ENCODE measurements around the gene CWC22.

CWC22 gene

DNA sequence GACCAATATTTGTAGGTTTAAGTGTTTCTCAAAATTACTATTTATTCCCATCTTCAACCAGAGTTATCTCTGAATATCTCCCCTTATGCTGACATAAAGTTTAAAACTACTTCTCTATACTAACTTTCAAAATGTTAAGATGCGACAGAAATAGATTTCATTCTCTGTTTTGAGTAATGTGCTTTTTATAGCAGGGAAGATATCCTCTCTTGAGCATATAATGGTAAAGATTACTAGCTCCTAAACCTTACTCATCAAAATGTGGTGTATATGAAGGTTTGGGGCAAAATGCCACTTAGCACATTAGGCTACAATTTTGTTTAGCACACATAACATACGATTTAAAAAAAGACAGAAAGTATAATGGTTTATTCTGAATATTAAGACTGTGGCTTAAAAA is 54.4 kb downstream of the CWC22 start:
- Histone ChIP-seq H3K4me2 (ENCODE audit: low read length, poor library complexity, severe bottlenecking) (no peak overlapping the region), H3K14ac (ENCODE audit: low read length in 2 of 2) (no peak overlapping the region), H3K18ac (ENCODE audit: low read depth in 1 of 2, low read length in 2 of 2) (no peak overlapping the region), H2AFZ (ENCODE audit: low read depth, low read length) (no peak overlapping the region), H3K4me3 (ENCODE audit: insufficient read depth in 1 of 2, low read depth in 1 of 2, low read length in 2 of 2) (no peak overlapping the region), H2BK120ac (ENCODE audit: low read depth, low read length) (no peak overlapping the region), H2BK5ac (ENCODE audit: low read depth, low read length, poor library complexity, severe bottlenecking) (no peak overlapping the region), H3K79me1 (replicated peaks; ENCODE audit: low read length, poor library complexity, severe bottlenecking) (peaks cover 3% of the 10 kb centered on the region), H3K23ac (ENCODE audit: low read length in 2 of 2) (no peak overlapping the region), H3K27ac (ENCODE audit: low read length, poor library complexity, severe bottlenecking) (no peak overlapping the region), H3K27me3 (ENCODE audit: control insufficient read depth in 1 of 2, insufficient read depth in 1 of 2, low read length in 2 of 2) (no peaks in the 10 kb centered on the region), H4K8ac (ENCODE audit: low read length) (no peak overlapping the region), H4K91ac (ENCODE audit: low read length) (no peak overlapping the region), H2BK12ac (ENCODE audit: low read length in 2 of 2) (no peak overlapping the region), H3K4ac (ENCODE audit: low read depth in 1 of 2, low read length in 2 of 2) (no peak overlapping the region), H3K4me1 (ENCODE audit: control insufficient read depth, insufficient read depth, low read depth, low read length) (no peaks in the 10 kb centered on the region), H2BK15ac (ENCODE audit: low read depth, poor library complexity, severe bottlenecking) (no peak overlapping the region), H2AK5ac (ENCODE audit: low read length, severe bottlenecking) (no peak overlapping the region), H3K9ac (ENCODE audit: low read length) (no peak overlapping the region), H3K36me3 (ENCODE audit: control insufficient read depth in 1 of 2, insufficient read depth in 2 of 2, low read depth in 1 of 2, low read length in 2 of 2) (peaks cover 0 to 87% of the 10 kb centered on the region in 2 experiments), H3K9me3 (ENCODE audit: control insufficient read depth, low read length) (no peaks in the 10 kb centered on the region)
- no CpG with 5 or more reads among the region's 2 CpGs for WGBS
- DNase-seq, result no peak

- Histone ChIP-seq H4K91ac (ENCODE audit: low read length) (no peak overlapping the region), H3K14ac (ENCODE audit: low read length in 2 of 2) (no peak overlapping the region), H3K36me3 (ENCODE audit: control insufficient read depth in 1 of 2, insufficient read depth in 2 of 2, low read depth in 1 of 2, low read length in 2 of 2) (peaks cover 0 to 88% of the 10 kb centered on the region in 2 experiments), H3K27me3 (ENCODE audit: control insufficient read depth in 1 of 2, insufficient read depth in 1 of 2, low read length in 2 of 2) (no peaks in the 10 kb centered on the region), H3K4me2 (ENCODE audit: low read length, poor library complexity, severe bottlenecking) (no peak overlapping the region), H2BK120ac (ENCODE audit: low read depth, low read length) (no peak overlapping the region), H2BK12ac (ENCODE audit: low read length in 2 of 2) (no peak overlapping the region), H3K23ac (ENCODE audit: low read length in 2 of 2) (no peak overlapping the region), H2BK15ac (ENCODE audit: low read depth, poor library complexity, severe bottlenecking) (no peak overlapping the region), H2BK5ac (ENCODE audit: low read depth, low read length, poor library complexity, severe bottlenecking) (no peak overlapping the region), H3K4ac (ENCODE audit: low read depth in 1 of 2, low read length in 2 of 2) (no peak overlapping the region), H2AK5ac (ENCODE audit: low read length, severe bottlenecking) (no peak overlapping the region), H3K18ac (ENCODE audit: low read depth in 1 of 2, low read length in 2 of 2) (no peak overlapping the region), H3K79me1 (replicated peaks; ENCODE audit: low read length, poor library complexity, severe bottlenecking) (peaks cover 4% of the 10 kb centered on the region), H3K4me3 (ENCODE audit: insufficient read depth in 1 of 2, low read depth in 1 of 2, low read length in 2 of 2) (no peak overlapping the region), H4K8ac (ENCODE audit: low read length) (no peak overlapping the region), H3K9me3 (ENCODE audit: control insufficient read depth, low read length) (no peaks in the 10 kb centered on the region), H3K4me1 (ENCODE audit: control insufficient read depth, insufficient read depth, low read depth, low read length) (no peaks in the 10 kb centered on the region), H3K9ac (ENCODE audit: low read length) (no peak overlapping the region), H3K27ac (ENCODE audit: low read length, poor library complexity, severe bottlenecking) (no peak overlapping the region), H2AFZ (ENCODE audit: low read depth, low read length) (no peak overlapping the region)
- WGBS, result 98% methylated on average over 1 of the region's 1 CpG
- no peak for DNase-seq
Measured at GRCh38 chr2:179951680-179952079, 55.4 kb downstream of the CWC22 start.

- Histone ChIP-seq H3K79me1 (replicated peaks; ENCODE audit: low read length, poor library complexity, severe bottlenecking) (peaks cover 4% of the 10 kb centered on the region), H2AK5ac (ENCODE audit: low read length, severe bottlenecking) (no peak overlapping the region), H2BK12ac (ENCODE audit: low read length in 2 of 2) (no peak overlapping the region), H3K14ac (ENCODE audit: low read length in 2 of 2) (no peak overlapping the region), H3K4ac (ENCODE audit: low read depth in 1 of 2, low read length in 2 of 2) (no peak overlapping the region), H4K91ac (ENCODE audit: low read length) (no peak overlapping the region), H2BK5ac (ENCODE audit: low read depth, low read length, poor library complexity, severe bottlenecking) (no peak overlapping the region), H2BK15ac (ENCODE audit: low read depth, poor library complexity, severe bottlenecking) (no peak overlapping the region), H2AFZ (ENCODE audit: low read depth, low read length) (no peak overlapping the region), H3K4me3 (ENCODE audit: insufficient read depth in 1 of 2, low read depth in 1 of 2, low read length in 2 of 2) (no peak overlapping the region), H3K4me1 (ENCODE audit: control insufficient read depth, insufficient read depth, low read depth, low read length) (no peaks in the 10 kb centered on the region), H3K9ac (ENCODE audit: low read length) (no peak overlapping the region), H3K4me2 (ENCODE audit: low read length, poor library complexity, severe bottlenecking) (no peak overlapping the region), H3K9me3 (ENCODE audit: control insufficient read depth, low read length) (no peaks in the 10 kb centered on the region), H3K18ac (ENCODE audit: low read depth in 1 of 2, low read length in 2 of 2) (no peak overlapping the region), H4K8ac (ENCODE audit: low read length) (no peak overlapping the region), H3K23ac (ENCODE audit: low read length in 2 of 2) (no peak overlapping the region), H3K36me3 (ENCODE audit: control insufficient read depth in 1 of 2, insufficient read depth in 2 of 2, low read depth in 1 of 2, low read length in 2 of 2) (peaks cover 0 to 94% of the 10 kb centered on the region in 2 experiments), H3K27ac (ENCODE audit: low read length, poor library complexity, severe bottlenecking) (no peak overlapping the region), H2BK120ac (ENCODE audit: low read depth, low read length) (no peak overlapping the region), H3K27me3 (ENCODE audit: control insufficient read depth in 1 of 2, insufficient read depth in 1 of 2, low read length in 2 of 2) (no peaks in the 10 kb centered on the region)
- 84% methylated on average over 3 of the region's 5 CpGs for WGBS
- no peak for DNase-seq
Measured at GRCh38 chr2:179950391-179950790, 56.7 kb downstream of the CWC22 start.

- Histone ChIP-seq H2BK120ac (ENCODE audit: low read depth, low read length) (no peak overlapping the region), H3K4me1 (ENCODE audit: control insufficient read depth, insufficient read depth, low read depth, low read length) (no peaks in the 10 kb centered on the region), H4K91ac (ENCODE audit: low read length) (no peak overlapping the region), H3K4ac (ENCODE audit: low read depth in 1 of 2, low read length in 2 of 2) (no peak overlapping the region), H3K36me3 (ENCODE audit: control insufficient read depth in 1 of 2, insufficient read depth in 2 of 2, low read depth in 1 of 2, low read length in 2 of 2) (peaks cover 0 to 94% of the 10 kb centered on the region in 2 experiments), H3K9ac (ENCODE audit: low read length) (no peak overlapping the region), H3K9me3 (ENCODE audit: control insufficient read depth, low read length) (no peaks in the 10 kb centered on the region), H4K8ac (ENCODE audit: low read length) (no peak overlapping the region), H3K18ac (ENCODE audit: low read depth in 1 of 2, low read length in 2 of 2) (no peak overlapping the region), H3K79me1 (replicated peaks; ENCODE audit: low read length, poor library complexity, severe bottlenecking) (peaks cover 4% of the 10 kb centered on the region), H3K4me2 (ENCODE audit: low read length, poor library complexity, severe bottlenecking) (no peak overlapping the region), H3K23ac (ENCODE audit: low read length in 2 of 2) (no peak overlapping the region), H3K14ac (ENCODE audit: low read length in 2 of 2) (no peak overlapping the region), H2AK5ac (ENCODE audit: low read length, severe bottlenecking) (no peak overlapping the region), H2BK5ac (ENCODE audit: low read depth, low read length, poor library complexity, severe bottlenecking) (no peak overlapping the region), H2AFZ (ENCODE audit: low read depth, low read length) (no peak overlapping the region), H3K27me3 (ENCODE audit: control insufficient read depth in 1 of 2, insufficient read depth in 1 of 2, low read length in 2 of 2) (no peaks in the 10 kb centered on the region), H3K27ac (ENCODE audit: low read length, poor library complexity, severe bottlenecking) (no peak overlapping the region), H2BK15ac (ENCODE audit: low read depth, poor library complexity, severe bottlenecking) (no peak overlapping the region), H3K4me3 (ENCODE audit: insufficient read depth in 1 of 2, low read depth in 1 of 2, low read length in 2 of 2) (no peak overlapping the region), H2BK12ac (ENCODE audit: low read length in 2 of 2) (no peak overlapping the region)
- no CpG with 5 or more reads among the region's 3 CpGs for WGBS
- no peak for DNase-seq
Measured at GRCh38 chr2:179949438-179949837, 57.7 kb downstream of the CWC22 start.

Measured in mesenchymal stem cell (in vitro differentiated cells and primary cell).